HUES64 (cell line): ENCODE data around the gene B4GALT6.

Experiments
- H3K27ac ChIP-seq: 2 replicates; pipeline ENCODE4 v1.7.0; 2013; ENCODE audit warnings: low read depth, low read length, inconsistent platforms
- H3K27me3 ChIP-seq: 2 replicates; pipeline ENCODE4 v1.6.1; 2013; ENCODE audit warnings: mild to moderate bottlenecking, low read length; ENCODE audit not compliant: insufficient read depth
- H3K36me3 ChIP-seq: 2 replicates; pipeline ENCODE4 v1.6.1; 2013; ENCODE audit warnings: mild to moderate bottlenecking, low read length; ENCODE audit not compliant: insufficient read depth
- H3K4me1 ChIP-seq: 2 replicates; pipeline ENCODE4 v1.6.1; 2013; ENCODE audit warnings: mild to moderate bottlenecking, low read length, moderate library complexity; ENCODE audit not compliant: insufficient read depth
- H3K4me3 ChIP-seq: 2 replicates; pipeline ENCODE4 v1.5.1; 2013; ENCODE audit warnings: mild to moderate bottlenecking, low read length, moderate library complexity
- H3K9ac ChIP-seq: 2 replicates; pipeline ENCODE4 v1.6.1; 2013; ENCODE audit warnings: mild to moderate bottlenecking, low read depth, low read length
- H3K9me3 ChIP-seq: 2 replicates; pipeline ENCODE4 v1.6.1; 2013; ENCODE audit warnings: low read depth, low read length; ENCODE audit not compliant: insufficient read depth
- WGBS: fragments of 150-250, 120-280 bp; methylation state at CpG from one replicate; pipeline ENCODE4 v1.1.7; 2013; ENCODE audit warnings: missing lambda C conversion rate; 5-methylcytosine and 5-hydroxymethylcytosine counted together

The B4GALT6 gene

DNA sequence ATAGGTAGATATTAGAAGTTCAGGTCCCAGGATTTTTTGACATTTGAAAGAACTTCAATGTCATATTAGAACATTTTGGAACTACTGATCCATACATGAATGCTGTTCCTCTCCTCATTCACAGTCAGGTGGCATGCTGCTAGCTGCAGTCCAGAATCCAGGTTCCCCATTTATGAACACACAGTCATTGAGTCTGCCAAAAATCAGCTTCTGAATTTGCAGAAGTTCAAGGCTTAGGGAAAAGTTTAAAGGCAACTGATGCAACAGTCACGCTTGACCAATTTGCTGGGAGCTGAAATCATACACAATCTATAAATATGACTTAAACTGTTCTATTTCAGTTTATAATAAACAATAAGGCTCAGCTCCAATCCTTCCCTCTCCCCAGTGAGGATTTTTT, 110.0 kb downstream of the B4GALT6 start:
- Histone ChIP-seq H3K9ac (no peak overlapping the region), H3K4me3 (no peak overlapping the region), H3K4me1 (no peaks in the 10 kb centered on the region), H3K9me3 (no peaks in the 10 kb centered on the region), H3K36me3 (no peaks in the 10 kb centered on the region), H3K27me3 (no peaks in the 10 kb centered on the region), H3K27ac (no peak overlapping the region)
- no CpG with 5 or more reads among the region's 1 CpG for whole genome bisulfite sequencing
